Measurements from ENCODE around the gene NIF3L1. TPM values are rescaled to one million over a fixed set of nuclear protein-coding genes. Genes with fewer than 3 reads are reported as not detected.

The NIF3L1 gene
- total and polyA plus RNA-seq, 9 of the 15 experiments (the other 6 are each of a cell fraction or from before 2014, with no cell fraction given): 26.7 to 89.5 (median 45.6) TPM

- TF ChIP-seq ZMIZ1 (IDR thresholded peaks at IDR 0.05; ENCODE audit: low read depth in 2 of 2, low read length in 2 of 2) (peak in 1 of 2 experiments; percentile 58; a peak in 2 of 4 replicates), ATF6 (CRISPR knock-in tag; IDR thresholded peaks at IDR 0.05) (no peak), ELF2 (CRISPR knock-in tag; IDR thresholded peaks at IDR 0.05) (peak; percentile 47; the same call in 1 of the 2 replicates), ETS1 (conservative IDR thresholded peaks at IDR 0.05; ENCODE audit: control insufficient read depth, low read depth, low read length) (0 out of 2 replicates have a peak, but pooled peaks have one; percentile 44), MTF1 (CRISPR knock-in tag; IDR thresholded peaks at IDR 0.05; ENCODE audit: borderline replicate concordance) (no peak), PKNOX1 (IDR thresholded peaks at IDR 0.05) (peak; percentile 63), MXI1 (IDR thresholded peaks at IDR 0.05; ENCODE audit: low read depth, low read length) (peak; percentile 50; the same call in 1 of the 2 replicates), TCF3 (CRISPR knock-in tag; IDR thresholded peaks at IDR 0.05) (0 out of 2 replicates have a peak, but pooled peaks have one; percentile 19), EP400 (IDR thresholded peaks at IDR 0.05) (peak; percentile 92), ZBED1 (IDR thresholded peaks at IDR 0.05) (0 out of 2 replicates have a peak, but pooled peaks have one; percentile 56), POLR2AphosphoS5 (IDR thresholded peaks at IDR 0.05; ENCODE audit: control insufficient read depth, insufficient read depth, low read depth, low read length) (peak; percentile 80), TRIM24 (IDR thresholded peaks at IDR 0.05) (peak in 1 of 2 experiments; percentile 97; a peak in 2 of 4 replicates), ZFX (CRISPR knock-in tag; IDR thresholded peaks at IDR 0.05) (peak; percentile 62), NKRF (IDR thresholded peaks at IDR 0.05; ENCODE audit: borderline replicate concordance) (0 out of 2 replicates have a peak, but pooled peaks have one; percentile 64), NBN (IDR thresholded peaks at IDR 0.05; ENCODE audit: low read depth) (peak; percentile 85), FOSL1 (tag; conservative IDR thresholded peaks at IDR 0.05) (peak; percentile 49), SUPT5H (IDR thresholded peaks at IDR 0.05) (peak; percentile 89)
Observed at GRCh38 chr2:200888704-200889625, at the start of gene NIF3L1, which contains the start of gene PPIL3 (continued).

Data from K562 (cell line).